HFF-Myc (cell line): Measurements from ENCODE around the gene RUNX1.

Experiments used
- DNase-seq: peaks from one replicate; pipeline ENCODE4 v3.0.0-alpha.2; 2011; ENCODE audit warnings: low read depth; ENCODE audit errors: extremely low read depth
- H3K4me3 ChIP-seq: replicated peaks from 2 replicates; pipeline ENCODE4 v1.5.1; 2011; ENCODE audit warnings: low read depth, mild to moderate bottlenecking, control low read depth, low read length
- CTCF ChIP-seq: IDR thresholded peaks from 2 replicates; pipeline ENCODE4 v1.5.1; 2012; ENCODE audit warnings: mild to moderate bottlenecking, low read depth, low read length, control low read depth; ENCODE audit errors: missing control alignments

The RUNX1 gene

DNA sequence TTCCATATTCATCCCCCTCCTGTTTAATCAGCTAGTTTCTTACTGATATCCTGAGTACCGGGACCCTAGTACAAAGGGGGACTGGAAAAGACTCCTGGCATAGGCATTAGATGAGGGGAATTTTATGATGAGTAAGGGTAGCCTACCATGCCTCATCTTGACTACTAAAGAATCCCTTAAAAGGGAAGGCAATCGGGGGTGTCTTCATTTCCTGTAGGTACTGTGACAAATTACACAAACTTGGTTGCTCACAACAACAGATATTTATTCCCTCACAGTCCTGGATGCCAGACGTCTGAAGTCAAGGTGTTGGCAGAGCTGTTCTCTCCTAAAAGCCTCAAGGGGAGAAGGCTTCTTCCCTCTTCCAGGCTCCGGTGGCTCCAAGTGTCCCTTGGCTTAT, 28.9 kb upstream of the RUNX1 start:
- DNase-seq = no peak
- no peak for TF ChIP-seq CTCF
- no peak overlapping the region for H3K4me3 ChIP-seq

GRCh38 chr21:35077466-35077865, 28.4 kb upstream of the RUNX1 start:
- no peak for TF ChIP-seq CTCF
- H3K4me3 ChIP-seq = no peak overlapping the region
- no peak for DNase-seq

DNA sequence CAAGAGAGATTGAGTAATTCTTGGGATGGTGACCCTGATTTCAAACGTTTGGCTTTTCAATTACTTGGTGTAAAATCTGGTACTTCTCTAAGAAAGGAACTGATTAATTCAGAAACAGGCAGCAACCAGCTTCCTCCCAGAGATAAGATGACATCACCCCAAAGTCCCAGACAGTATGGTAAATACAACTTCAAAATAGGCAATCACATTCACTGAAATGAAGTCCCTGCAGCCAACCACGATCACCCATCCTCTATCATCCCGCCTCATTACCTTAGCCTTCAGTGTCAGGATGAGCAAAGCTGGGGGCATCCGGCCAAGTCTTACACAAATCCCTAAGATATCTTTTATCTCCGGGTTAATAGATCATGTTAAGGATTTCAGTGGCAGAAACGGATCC, 26.4 kb upstream of the RUNX1 start:
- no peak for TF ChIP-seq CTCF
- no peak overlapping the region for H3K4me3 ChIP-seq
- no peak for DNase-seq

DNA sequence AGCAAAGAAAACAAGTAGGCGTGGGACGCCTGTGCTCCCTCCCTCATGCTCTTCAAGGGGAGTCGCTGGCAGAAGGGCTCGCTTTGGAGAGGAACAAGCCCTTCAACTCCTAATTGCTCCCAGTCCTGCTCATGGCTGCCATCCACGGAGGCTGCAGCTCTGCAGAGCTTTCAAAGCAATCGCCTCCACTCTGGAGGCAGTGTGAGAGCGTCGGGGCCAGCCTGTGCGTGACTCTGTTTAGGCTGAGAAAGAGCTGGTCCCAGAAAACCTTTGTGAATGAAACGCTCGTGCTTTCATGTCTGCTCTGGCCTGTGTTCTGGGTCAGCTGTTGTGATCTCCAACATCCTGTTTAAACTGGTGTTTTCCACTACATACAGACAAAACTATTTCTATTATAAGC, 23.9 kb upstream of the RUNX1 start:
- TF ChIP-seq CTCF = no peak
- no peak for DNase-seq
- no peak overlapping the region for H3K4me3 ChIP-seq

GRCh38 chr21:35072557-35072956, 23.5 kb upstream of the RUNX1 start:
- DNase-seq = no peak
- H3K4me3 ChIP-seq = no peak overlapping the region
- TF ChIP-seq CTCF = no peak

DNA sequence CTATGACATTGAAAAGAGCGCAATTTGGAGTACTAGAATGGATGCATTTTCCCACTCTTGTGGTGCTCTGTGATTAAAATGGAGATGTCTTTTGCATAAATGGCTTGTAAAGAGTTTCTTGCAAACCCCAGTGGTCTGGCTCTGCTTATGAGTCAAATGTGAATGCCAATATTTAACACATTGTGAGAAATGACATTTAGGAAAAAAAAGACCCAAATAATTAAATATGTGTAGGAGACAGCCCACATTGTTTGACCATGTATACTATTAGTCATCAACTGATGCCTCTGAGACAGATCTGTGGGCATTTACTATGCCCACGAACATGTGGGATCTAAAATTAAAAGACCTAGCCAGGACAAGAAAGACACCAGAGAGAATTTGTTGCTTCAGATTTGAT, 22.2 kb upstream of the RUNX1 start:
- DNase-seq = no peak
- TF ChIP-seq CTCF = no peak
- no peak overlapping the region for H3K4me3 ChIP-seq

- DNase-seq = no peak
- no peak for TF ChIP-seq CTCF
- H3K4me3 ChIP-seq = no peak overlapping the region
Measured at GRCh38 chr21:35070436-35070835, 21.3 kb upstream of the RUNX1 start.
